ENCODE measurements around the gene EXOC3. TPM values are rescaled to one million over a fixed set of nuclear protein-coding genes. Genes with fewer than 3 reads are reported as not detected.

Gene EXOC3
- total and polyA plus RNA-seq, 3 experiments from 2014 or later: 42.9 to 52.4 (median 50.2) TPM

GRCh38 chr5:513216-514100 lies 70.5 kb downstream of the EXOC3 start:
- Histone ChIP-seq H3K4me1 (ENCODE audit: insufficient read depth, low read length) (no peaks in the 10 kb centered on the region), H3K4me3 (ENCODE audit: low read length) (no peak overlapping the region), H3K27ac (ENCODE audit: low read depth, low read length) (no peak overlapping the region), H3K9me3 (ENCODE audit: low read length) (no peaks in the 10 kb centered on the region), H3K36me3 (ENCODE audit: insufficient read depth, low read length) (no peaks in the 10 kb centered on the region), H3K27me3 (ENCODE audit: insufficient read depth, low read length, poor library complexity, severe bottlenecking) (no peaks in the 10 kb centered on the region)
- no peak for DNase-seq
- H3K27me3 Mint-ChIP-seq: peaks cover 16 to 26% of the 10 kb centered on the region in 2 donors
- no peak overlapping the region for H3K27ac Mint-ChIP-seq
- H3K9me3 Mint-ChIP-seq: peaks cover 0 to 2% (median 0%) of the 10 kb centered on the region in 5 donors
- H3K36me3 Mint-ChIP-seq: peaks cover 0 to 2% (median 0%) of the 10 kb centered on the region in 3 donors
- H3K4me3 Mint-ChIP-seq: no peak overlapping the region
- no peaks in the 10 kb centered on the region for H3K4me1 Mint-ChIP-seq
- CTCF ChIA-PET: no interaction called here
- POLR2A ChIA-PET: no interaction called here

GRCh38 chr5:514101-514485 lies 71.1 kb downstream of the EXOC3 start:
- DNase-seq: no peak
- Mint-ChIP-seq H3K27me3 (peaks cover 19 to 29% of the 10 kb centered on the region in 2 donors), H3K36me3 (peaks cover 0 to 2% (median 0%) of the 10 kb centered on the region in 3 donors), H3K27ac (no peak overlapping the region), H3K9me3 (peaks cover 0 to 2% (median 0%) of the 10 kb centered on the region in 5 donors), H3K4me1 (no peaks in the 10 kb centered on the region), H3K4me3 (no peak overlapping the region)
- Histone ChIP-seq H3K4me3 (ENCODE audit: low read length) (no peak overlapping the region), H3K27me3 (ENCODE audit: insufficient read depth, low read length, poor library complexity, severe bottlenecking) (no peaks in the 10 kb centered on the region), H3K9me3 (ENCODE audit: low read length) (no peaks in the 10 kb centered on the region), H3K4me1 (ENCODE audit: insufficient read depth, low read length) (no peaks in the 10 kb centered on the region), H3K36me3 (ENCODE audit: insufficient read depth, low read length) (no peaks in the 10 kb centered on the region), H3K27ac (ENCODE audit: low read depth, low read length) (no peak overlapping the region)
- POLR2A ChIA-PET: no interaction called here
- CTCF ChIA-PET: no interaction called here

GRCh38 chr5:514673-515072 lies 71.7 kb downstream of the EXOC3 start:
- Mint-ChIP-seq H3K27ac (no peak overlapping the region), H3K27me3 (peaks cover 22 to 31% of the 10 kb centered on the region in 2 donors), H3K4me1 (no peaks in the 10 kb centered on the region), H3K4me3 (no peak overlapping the region), H3K9me3 (peaks cover 0 to 2% (median 0%) of the 10 kb centered on the region in 5 donors), H3K36me3 (peaks cover 0 to 2% (median 0%) of the 10 kb centered on the region in 3 donors)
- Histone ChIP-seq H3K4me1 (ENCODE audit: insufficient read depth, low read length) (no peaks in the 10 kb centered on the region), H3K9me3 (ENCODE audit: low read length) (no peaks in the 10 kb centered on the region), H3K27ac (ENCODE audit: low read depth, low read length) (no peak overlapping the region), H3K27me3 (ENCODE audit: insufficient read depth, low read length, poor library complexity, severe bottlenecking) (no peaks in the 10 kb centered on the region), H3K4me3 (ENCODE audit: low read length) (no peak overlapping the region), H3K36me3 (ENCODE audit: insufficient read depth, low read length) (no peaks in the 10 kb centered on the region)
- CTCF ChIA-PET: no interaction called here
- POLR2A ChIA-PET: no interaction called here
- no peak for DNase-seq

GRCh38 chr5:515273-515836 lies 72.4 kb downstream of the EXOC3 start:
- H3K4me1 Mint-ChIP-seq: no peaks in the 10 kb centered on the region
- no peak overlapping the region for H3K27ac Mint-ChIP-seq
- H3K27ac ChIP-seq (ENCODE audit: low read depth, low read length): no peak overlapping the region
- H3K9me3 ChIP-seq (ENCODE audit: low read length): no peaks in the 10 kb centered on the region
- ChIA-PET CTCF (no interaction called here), POLR2A (no interaction called here)
- peaks cover 0 to 2% (median 0%) of the 10 kb centered on the region in 3 donors for H3K36me3 Mint-ChIP-seq
- H3K27me3 ChIP-seq (ENCODE audit: insufficient read depth, low read length, poor library complexity, severe bottlenecking): no peaks in the 10 kb centered on the region
- H3K4me1 ChIP-seq (ENCODE audit: insufficient read depth, low read length): no peaks in the 10 kb centered on the region
- no peak overlapping the region for H3K4me3 Mint-ChIP-seq
- peaks cover 0 to 2% (median 0%) of the 10 kb centered on the region in 5 donors for H3K9me3 Mint-ChIP-seq
- no peaks in the 10 kb centered on the region for H3K36me3 ChIP-seq (ENCODE audit: insufficient read depth, low read length)
- no peak for DNase-seq
- H3K27me3 Mint-ChIP-seq: peaks cover 21 to 36% of the 10 kb centered on the region in 2 donors
- no peak overlapping the region for H3K4me3 ChIP-seq (ENCODE audit: low read length)

GRCh38 chr5:516338-516925 lies 73.5 kb downstream of the EXOC3 start:
- Mint-ChIP-seq H3K27ac (no peak overlapping the region), H3K36me3 (peaks cover 0 to 2% (median 0%) of the 10 kb centered on the region in 3 donors), H3K9me3 (peaks cover 0 to 2% (median 0%) of the 10 kb centered on the region in 5 donors), H3K4me3 (no peak overlapping the region), H3K4me1 (no peaks in the 10 kb centered on the region), H3K27me3 (peaks cover 22 to 42% of the 10 kb centered on the region in 2 donors)
- DNase-seq: no peak
- ChIA-PET CTCF (no interaction called here), POLR2A (no interaction called here)
- H3K4me3 ChIP-seq (ENCODE audit: low read length): no peak overlapping the region
- no peaks in the 10 kb centered on the region for H3K36me3 ChIP-seq (ENCODE audit: insufficient read depth, low read length)
- no peaks in the 10 kb centered on the region for H3K9me3 ChIP-seq (ENCODE audit: low read length)
- H3K27ac ChIP-seq (ENCODE audit: low read depth, low read length): no peak overlapping the region
- H3K4me1 ChIP-seq (ENCODE audit: insufficient read depth, low read length): no peaks in the 10 kb centered on the region
- H3K27me3 ChIP-seq (ENCODE audit: insufficient read depth, low read length, poor library complexity, severe bottlenecking): no peaks in the 10 kb centered on the region

Other genes with a start within 250 kb of the EXOC3 start
- gene CCDC127, start 225.0 kb upstream of the EXOC3 start, total RNA-seq: 1 to 10 TPM; 7.2 to 8.3 TPM
- gene CCDC127, start 225.0 kb upstream of the EXOC3 start, polyA plus RNA-seq: 5.3 TPM
- 100 to 1,000 TPM; 168 to 171 TPM for gene SDHA, start 224.9 kb upstream of the EXOC3 start, total RNA-seq
- gene SDHA, start 224.9 kb upstream of the EXOC3 start, polyA plus RNA-seq: 237 TPM
- gene PDCD6, start 171.5 kb upstream of the EXOC3 start, total RNA-seq: 100 to 1,000 TPM in 1 of 2 experiments, 10 to 100 TPM in 1; 100.0 to 105 TPM
- 194 TPM for gene PDCD6, start 171.5 kb upstream of the EXOC3 start, polyA plus RNA-seq
- gene AHRR, start 121.5 kb upstream of the EXOC3 start, total RNA-seq: 10 to 100 TPM; 31.7 to 38.2 TPM
- gene AHRR, start 121.5 kb upstream of the EXOC3 start, polyA plus RNA-seq: not detected
- gene SLC9A3, start 81.3 kb downstream of the EXOC3 start, total RNA-seq: 1 to 10 TPM; 2.4 to 2.6 TPM
- 2.5 TPM for gene SLC9A3, start 81.3 kb downstream of the EXOC3 start, polyA plus RNA-seq
- 10 to 100 TPM; 20.0 to 21.0 TPM for gene CEP72, start 169.2 kb downstream of the EXOC3 start, total RNA-seq
- gene CEP72, start 169.2 kb downstream of the EXOC3 start, polyA plus RNA-seq: 4.2 TPM

Data from CD8-positive, alpha-beta memory T cell (primary cell).